ENCODE results near the gene PROCA1. TPM values are rescaled to one million over a fixed set of nuclear protein-coding genes. Genes with fewer than 3 reads are reported as not detected.
A peak's percentile ranks its signal among the peaks of the same experiment; 100 is the strongest.

The PROCA1 gene
- total and polyA plus RNA-seq, 2 of the 13 experiments (the other 11 are each of a cell fraction or from before 2014, with no cell fraction given), result 0.73 to 1.5 TPM

GRCh38 chr17:28661635-28662526 lies 49.8 kb downstream of the PROCA1 start, which contains the start of the genes SDF2 and SUPT6H (continued):
- TF ChIP-seq HNF1A (IDR thresholded peaks at IDR 0.05; ENCODE audit: low read depth) (no peak), HNF1A (CRISPR knock-in tag; IDR thresholded peaks at IDR 0.05; ENCODE audit: borderline replicate concordance) (peak; percentile 64; the same call in 1 of the 2 replicates), NFRKB (IDR thresholded peaks at IDR 0.05) (no peak), GLMP (CRISPR knock-in tag; IDR thresholded peaks at IDR 0.05; ENCODE audit: borderline replicate concordance) (no peak), ZBTB46 (CRISPR knock-in tag; IDR thresholded peaks at IDR 0.05; ENCODE audit: borderline replicate concordance) (no peak), ZMYM2 (CRISPR knock-in tag; IDR thresholded peaks at IDR 0.05) (no peak), ZBTB8A (CRISPR knock-in tag; IDR thresholded peaks at IDR 0.05; ENCODE audit: borderline replicate concordance, low read depth) (no peak), NFE2L2 (IDR thresholded peaks at IDR 0.05; ENCODE audit: low read length) (no peak), KMT2B (CRISPR knock-in tag; IDR thresholded peaks at IDR 0.05) (peak; percentile 93), PCBP1 (IDR thresholded peaks at IDR 0.05; ENCODE audit: borderline replicate concordance, low read depth, low read length) (no peak), HOXA5 (CRISPR knock-in tag; IDR thresholded peaks at IDR 0.05) (no peak), E2F1 (CRISPR knock-in tag; IDR thresholded peaks at IDR 0.05) (no peak), ZNF770 (CRISPR knock-in tag; IDR thresholded peaks at IDR 0.05) (no peak)

All from HepG2 (cell line).